LoVo (cell line): ENCODE results near the gene CAMK1D.

Experiments
- DNase-seq: peaks from one replicate; pipeline ENCODE4 v3.0.0-alpha.2; 2016; ENCODE audit warnings: low spot score

The CAMK1D gene

GRCh38 chr10:12657489-12657888, 308.1 kb downstream of the CAMK1D start:
- DNase-seq, result no peak

DNA sequence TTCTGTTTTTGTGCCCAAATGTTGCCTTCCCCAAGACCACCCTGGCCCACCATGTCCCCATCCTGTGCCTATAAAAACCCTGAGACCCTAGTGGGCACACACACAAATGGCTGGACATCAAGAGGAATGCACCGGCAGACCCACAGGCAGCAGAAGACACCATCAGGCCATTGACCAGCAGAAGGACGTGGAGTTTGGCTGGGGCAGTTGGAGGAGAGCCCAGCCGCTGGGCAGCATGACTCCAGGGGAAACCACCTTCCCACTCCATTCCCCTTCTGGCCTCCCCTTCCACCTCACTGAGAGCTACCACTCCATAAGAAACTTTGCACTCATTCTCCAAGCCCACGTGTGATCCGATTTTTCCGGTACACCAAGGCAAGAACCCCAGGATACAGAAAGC, 309.2 kb downstream of the CAMK1D start:
- no peak for DNase-seq

DNA sequence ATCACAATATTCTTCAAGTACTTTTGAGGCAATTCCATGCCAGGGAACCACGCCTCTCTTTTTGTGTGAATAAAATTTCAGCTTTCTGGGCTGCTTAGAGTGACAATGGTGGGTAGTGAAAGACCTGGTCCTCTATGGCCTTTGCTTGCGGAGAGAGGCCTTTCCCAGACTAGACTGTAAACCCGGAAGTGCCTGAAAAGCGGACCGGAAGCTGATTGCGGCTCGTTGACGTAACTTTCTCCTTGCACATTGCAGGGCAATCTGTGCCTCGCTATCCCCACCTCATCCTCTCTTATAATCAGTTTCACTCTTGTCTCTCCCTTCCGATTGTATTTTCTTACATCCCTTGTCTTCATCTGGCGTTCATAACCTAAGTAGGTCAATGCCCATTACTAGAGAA, 310.4 kb downstream of the CAMK1D start:
- DNase-seq, result no peak

DNA sequence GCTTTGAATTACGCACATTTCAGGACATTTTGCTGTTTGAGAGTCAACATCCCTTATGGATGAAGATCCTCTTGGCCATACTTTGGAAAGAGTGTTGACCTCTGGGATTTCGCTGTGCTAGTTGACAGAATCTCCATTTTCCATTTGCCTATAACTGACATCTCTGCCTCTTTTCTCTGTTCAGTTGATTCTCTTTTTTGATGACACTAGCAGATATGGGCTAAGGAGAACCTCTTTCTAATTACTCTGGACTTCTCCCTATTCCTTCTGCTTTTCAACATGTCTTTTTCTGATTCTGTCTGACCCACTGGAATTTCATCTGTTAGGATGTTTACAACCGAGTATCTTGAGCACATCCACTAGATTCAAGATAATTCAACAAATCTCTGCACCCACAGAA, 311.5 kb downstream of the CAMK1D start:
- DNase-seq, result no peak

- no peak for DNase-seq
Observed at GRCh38 chr10:12661671-12662070, 312.3 kb downstream of the CAMK1D start.

- no peak for DNase-seq
Observed at GRCh38 chr10:12663863-12664262, 314.5 kb downstream of the CAMK1D start.

GRCh38 chr10:12665501-12665900, 316.2 kb downstream of the CAMK1D start:
- DNase-seq, result no peak

DNA sequence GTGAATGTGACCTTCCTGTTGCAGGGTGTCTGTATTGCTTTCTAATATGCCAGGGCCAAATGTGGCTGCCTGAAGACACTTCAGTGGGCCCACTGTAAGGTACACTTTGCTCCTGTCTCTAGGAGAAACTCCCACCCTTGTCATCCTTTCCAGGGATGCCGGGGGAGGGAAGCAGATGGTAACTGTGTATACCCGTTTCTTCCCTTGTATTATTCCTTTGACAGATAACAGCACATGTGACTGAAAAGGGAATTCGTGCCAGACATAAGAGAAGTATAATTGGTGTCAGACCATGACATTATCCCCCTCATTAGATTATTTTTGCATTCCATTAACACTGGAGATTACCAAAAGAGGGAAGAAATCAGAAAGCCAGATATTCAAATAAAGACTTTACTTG, 317.7 kb downstream of the CAMK1D start:
- no peak for DNase-seq

DNA sequence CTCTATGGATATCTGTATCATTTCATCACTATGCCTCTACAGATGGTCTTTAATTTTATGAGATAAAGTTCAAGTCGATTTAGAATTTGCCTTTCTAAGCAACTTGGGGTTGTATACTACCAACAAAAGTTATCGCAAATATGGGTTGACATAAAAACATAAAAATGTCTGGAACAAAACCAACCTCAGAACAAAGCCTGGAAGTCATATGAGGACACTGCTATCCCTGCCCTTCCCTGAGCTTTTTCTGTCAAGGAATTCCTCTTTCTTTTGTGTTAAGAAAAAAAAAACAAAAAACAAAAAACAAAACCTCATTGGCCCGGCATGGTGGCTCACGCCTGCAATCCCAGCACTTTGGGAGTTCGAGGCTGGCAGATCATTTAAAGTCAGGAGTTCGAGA, 319.3 kb downstream of the CAMK1D start:
- no peak for DNase-seq

GRCh38 chr10:12670004-12670403, 320.7 kb downstream of the CAMK1D start:
- DNase-seq, result no peak

- no peak for DNase-seq
Observed at GRCh38 chr10:12675186-12675585, 325.8 kb downstream of the CAMK1D start.

DNA sequence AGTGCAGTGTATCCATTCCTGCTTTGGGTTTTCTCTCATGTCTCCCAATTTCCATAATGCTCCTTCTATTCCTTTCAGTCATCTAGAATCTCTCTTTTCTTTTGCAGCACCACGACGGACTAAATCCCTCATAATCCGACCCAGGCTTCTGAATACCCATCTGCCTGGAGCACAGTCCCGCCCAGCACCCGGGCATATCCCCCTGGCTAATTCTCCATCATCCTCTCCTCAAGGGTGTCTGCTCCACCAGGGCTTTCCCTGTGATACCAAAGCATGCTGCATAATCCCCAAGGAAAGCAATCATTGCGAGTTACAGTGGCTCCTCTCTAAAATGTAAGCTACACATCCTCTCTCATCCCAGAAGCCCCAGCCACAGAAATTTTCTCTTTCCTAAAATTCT, 330.3 kb downstream of the CAMK1D start:
- DNase-seq, result no peak

GRCh38 chr10:12681252-12681651, 331.9 kb downstream of the CAMK1D start:
- DNase-seq, result no peak

DNA sequence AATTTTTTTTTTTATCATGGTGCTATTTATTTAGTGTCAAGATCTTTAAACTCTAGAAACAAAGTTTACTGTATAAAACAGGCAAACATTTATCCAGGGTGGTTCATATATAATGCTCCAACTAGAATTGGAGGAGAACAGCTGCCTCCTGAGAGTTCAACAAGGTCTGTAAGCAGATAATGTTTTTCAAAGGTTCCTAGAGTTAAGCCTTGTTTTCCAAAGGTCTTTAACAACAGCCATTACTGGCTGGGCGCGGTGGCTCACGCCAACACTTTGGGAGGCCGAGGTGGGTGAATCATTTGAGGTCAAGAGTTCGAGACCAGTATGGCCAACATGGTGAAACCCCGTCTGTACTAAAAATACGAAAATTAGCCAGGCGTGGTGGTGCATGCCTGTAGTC, 335.4 kb downstream of the CAMK1D start:
- no peak for DNase-seq

- no peak for DNase-seq
Observed at GRCh38 chr10:12685261-12686058, 336.1 kb downstream of the CAMK1D start.

DNA sequence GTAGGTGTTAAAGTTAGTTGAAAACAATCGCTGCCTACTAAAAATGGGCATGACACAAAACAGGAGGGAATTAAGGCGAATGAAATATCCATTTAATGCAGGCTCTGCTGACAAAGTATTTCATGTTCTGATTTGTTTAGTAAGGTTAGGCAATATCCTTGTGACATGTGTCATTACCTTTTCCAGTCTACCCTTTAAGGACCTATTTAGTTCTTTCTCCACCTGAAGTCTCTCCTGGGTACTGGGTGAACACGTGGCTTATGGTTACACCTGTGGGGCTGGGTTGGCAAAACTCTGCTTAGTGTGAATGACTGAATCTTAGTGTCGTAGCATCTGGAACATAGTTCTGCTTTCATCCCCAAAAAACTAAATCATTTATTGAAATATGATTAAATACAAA, 338.6 kb downstream of the CAMK1D start:
- DNase-seq, result no peak

- no peak for DNase-seq
Observed at GRCh38 chr10:12689893-12690292, 340.5 kb downstream of the CAMK1D start.

GRCh38 chr10:12690525-12691126, 341.3 kb downstream of the CAMK1D start:
- DNase-seq, result no peak

DNA sequence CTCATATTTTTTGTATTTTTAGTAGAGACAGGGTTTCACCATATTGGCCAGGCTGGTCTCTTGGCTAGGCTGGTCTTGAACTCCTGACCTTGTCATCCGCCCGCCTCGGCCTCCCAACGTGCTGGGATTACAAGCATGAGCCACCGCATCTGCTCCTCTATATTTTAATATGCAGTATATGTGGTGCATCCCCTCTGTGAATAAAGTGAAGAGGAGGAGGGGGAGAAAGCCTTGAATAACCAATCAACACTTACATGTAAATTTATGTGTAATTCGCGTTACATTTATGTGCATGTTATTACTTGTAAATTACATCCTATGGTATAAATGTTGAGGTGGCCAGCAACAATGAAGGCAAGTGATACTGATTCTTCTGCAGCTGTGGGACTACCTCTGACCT, 342.2 kb downstream of the CAMK1D start:
- no peak for DNase-seq

DNA sequence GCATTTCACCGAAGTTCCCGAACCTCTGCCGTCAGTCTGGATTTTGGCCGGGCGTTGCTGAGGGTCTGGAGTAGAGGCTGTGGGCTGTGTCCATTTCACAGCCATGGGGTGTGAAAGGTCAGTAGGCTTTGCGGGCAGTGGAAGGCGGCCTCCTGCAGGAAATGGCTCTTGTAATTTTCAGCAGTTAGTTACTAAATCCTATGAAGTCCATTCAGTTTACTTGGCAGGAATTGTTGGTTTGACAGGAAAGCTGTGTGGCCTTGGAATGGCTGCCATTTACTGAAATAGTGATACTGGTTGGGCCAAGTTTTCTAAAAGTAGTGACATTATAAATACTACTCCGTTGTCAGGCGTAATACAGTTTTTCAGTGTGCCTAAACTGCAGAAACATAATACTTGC, 348.4 kb downstream of the CAMK1D start:
- DNase-seq, result no peak

- DNase-seq, result no peak
Observed at GRCh38 chr10:12699258-12699700, 349.9 kb downstream of the CAMK1D start.

GRCh38 chr10:12699781-12700556, 350.6 kb downstream of the CAMK1D start:
- DNase-seq, result no peak

GRCh38 chr10:12700557-12700874, 351.2 kb downstream of the CAMK1D start:
- no peak for DNase-seq
